GM18511 (cell line): ENCODE measurements around the gene TMEM50A.
"Not testable (repeated sequence)": the region's sequence is repeated elsewhere in the genome, so short reads cannot be mapped to it uniquely, and the experiment has no call there.

ENCODE experiments used
- ATAC-seq: cut with Tn5 transposase; IDR thresholded peaks from one replicate; pipeline ENCODE4 v1.9.1; 2021; ENCODE audit warnings: mild to moderate bottlenecking, moderate library complexity; ENCODE audit not compliant: unreplicated experiment

Gene TMEM50A

DNA sequence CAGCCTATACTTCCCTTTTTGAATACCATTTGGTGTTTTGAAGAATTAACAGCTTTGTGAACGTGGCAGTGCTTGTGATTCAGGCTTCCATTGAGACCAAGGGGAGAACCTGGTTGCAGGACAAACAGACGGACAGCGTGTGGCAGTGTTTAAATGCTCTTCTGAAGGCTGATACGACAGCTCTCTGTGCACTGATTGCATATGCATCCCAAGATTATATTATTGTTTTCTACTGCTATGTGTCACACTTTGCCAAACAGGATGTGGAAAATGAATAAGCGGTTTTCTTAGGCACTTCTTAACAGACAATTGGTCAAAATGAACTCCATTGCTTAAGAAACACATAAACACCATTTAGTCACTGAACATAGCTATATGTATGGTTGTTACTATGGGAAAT lies 8.2 kb upstream of the TMEM50A start:
- not testable (repeated sequence) for ATAC-seq

DNA sequence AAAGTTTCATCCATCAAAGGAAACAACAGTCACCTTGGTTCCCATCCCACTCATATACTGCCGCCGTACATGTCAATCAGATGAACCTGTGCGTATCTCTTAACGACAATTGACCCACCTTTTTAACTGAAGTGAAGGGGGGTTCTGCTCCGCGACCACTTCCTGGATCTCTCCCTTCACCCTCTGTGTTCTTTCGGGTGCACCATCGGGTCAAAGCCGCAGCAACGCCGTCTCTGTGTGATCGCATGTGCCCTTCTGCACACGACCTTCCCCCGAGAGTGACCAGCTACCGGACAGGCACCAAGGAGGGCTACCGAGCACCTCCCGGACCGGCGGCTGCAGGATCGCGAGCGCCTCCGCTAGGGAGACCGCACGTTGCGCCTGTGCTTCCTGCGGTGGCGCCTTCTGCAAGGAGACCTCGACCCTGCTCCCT lies 1.2 kb upstream of the TMEM50A start:
- ATAC-seq: not testable (repeated sequence)

DNA sequence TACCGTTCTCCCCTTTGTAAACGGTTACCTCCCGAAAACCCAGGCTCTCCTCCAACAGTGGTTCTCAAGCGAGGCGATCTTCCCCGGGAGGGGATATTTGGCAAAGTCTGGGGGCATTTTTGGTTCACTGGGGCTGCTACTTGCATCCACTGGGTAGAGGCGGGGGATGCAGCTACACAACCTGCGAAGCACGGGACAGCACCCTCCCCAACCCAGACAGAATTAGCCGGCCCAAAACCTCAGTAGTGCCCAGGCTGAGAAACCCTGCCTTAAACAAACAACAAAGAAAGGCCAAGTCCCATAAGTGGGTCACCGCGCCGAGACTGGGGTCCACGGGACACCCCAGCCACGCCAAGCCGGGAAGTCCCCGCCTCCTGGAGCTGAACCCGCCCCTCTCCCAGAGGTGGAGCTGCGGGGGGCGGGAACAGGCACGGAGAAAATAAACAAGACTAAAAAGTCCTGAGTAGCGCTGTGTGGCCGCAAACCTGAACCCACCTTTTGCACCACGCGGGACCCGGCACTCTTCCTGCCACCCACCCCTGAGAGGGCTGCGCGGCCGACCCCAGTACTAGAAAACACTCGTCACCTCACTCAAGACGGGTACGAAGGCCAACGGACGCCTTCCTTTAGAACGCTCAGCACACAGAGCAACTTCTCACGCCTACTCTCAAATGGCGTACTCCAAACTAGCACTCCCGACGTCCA lies 499 bp upstream of the TMEM50A start:
- ATAC-seq: peak; percentile 38

DNA sequence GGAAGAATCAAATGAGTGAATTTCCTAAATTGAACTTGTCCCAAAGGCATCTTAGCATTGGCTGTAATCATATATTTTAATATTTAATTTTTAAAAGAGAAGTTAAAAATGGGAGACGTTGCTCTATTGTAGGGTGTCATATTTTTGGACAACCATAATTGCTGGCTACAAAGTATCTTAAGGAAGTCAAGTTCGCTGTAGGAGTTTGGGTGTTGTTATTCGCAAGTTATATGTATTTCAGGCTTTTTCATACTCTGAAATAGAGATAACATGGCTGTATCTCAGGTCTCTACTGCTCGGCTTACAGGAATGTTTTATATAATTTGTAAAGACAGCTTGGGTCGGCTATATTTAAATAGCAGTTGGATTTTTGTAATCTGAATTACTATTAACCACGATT lies 852 bp downstream of the TMEM50A start:
- ATAC-seq: no peak

DNA sequence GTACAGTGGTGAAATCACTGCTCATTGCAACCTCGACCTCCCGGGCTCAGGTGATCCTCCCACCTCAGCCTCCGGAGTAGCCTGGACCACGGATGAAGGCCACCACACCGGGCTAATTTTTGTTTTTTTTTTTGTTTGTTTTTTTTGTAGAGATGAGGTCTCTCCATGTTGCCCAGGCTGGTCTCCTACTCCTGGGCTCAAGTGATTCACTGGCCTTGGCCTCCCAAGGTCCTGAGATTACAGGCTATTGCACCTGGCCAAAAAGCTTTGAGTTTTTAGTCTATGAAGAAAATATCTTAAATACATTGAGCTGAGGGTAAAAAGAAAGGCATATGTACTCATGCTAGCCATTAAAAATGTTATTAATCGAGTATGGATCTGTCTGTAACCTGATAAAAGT lies 3.6 kb downstream of the TMEM50A start:
- ATAC-seq: no peak

DNA sequence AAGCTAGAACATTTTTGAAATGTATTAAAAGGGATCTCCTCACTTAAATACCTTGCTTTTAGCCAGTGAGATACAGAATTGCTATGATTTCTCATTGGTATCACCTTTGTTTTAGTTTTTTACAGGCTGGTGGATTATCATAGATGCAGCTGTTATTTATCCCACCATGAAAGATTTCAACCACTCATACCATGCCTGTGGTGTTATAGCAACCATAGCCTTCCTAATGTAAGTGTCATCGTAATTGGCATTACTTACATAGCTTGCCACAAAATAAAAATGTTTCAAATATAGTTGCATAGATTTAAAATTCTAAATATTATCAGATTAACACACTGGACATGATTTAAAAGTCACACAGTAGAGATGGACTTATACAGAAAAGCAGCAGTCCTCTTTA lies 4.7 kb downstream of the TMEM50A start:
- ATAC-seq: no peak

DNA sequence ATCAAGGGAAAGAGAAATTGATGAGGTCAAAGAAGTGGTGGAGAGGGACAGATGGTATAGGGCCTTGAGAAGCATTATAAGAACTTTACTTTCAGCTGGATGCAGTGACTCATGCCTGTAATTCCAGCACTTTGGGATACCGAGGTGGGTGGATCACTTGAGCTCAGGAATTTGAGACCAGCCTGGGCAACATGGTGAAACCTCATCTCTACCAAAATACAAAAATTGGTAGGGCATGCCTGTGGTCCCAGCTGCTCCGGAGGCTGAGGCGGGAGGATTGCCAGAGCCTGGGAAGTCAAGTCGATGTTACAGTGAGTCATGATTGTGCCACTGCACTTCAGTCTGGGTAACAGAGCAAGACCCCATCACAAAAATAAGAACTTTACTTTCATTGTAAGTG lies 5.7 kb downstream of the TMEM50A start:
- ATAC-seq: no peak

DNA sequence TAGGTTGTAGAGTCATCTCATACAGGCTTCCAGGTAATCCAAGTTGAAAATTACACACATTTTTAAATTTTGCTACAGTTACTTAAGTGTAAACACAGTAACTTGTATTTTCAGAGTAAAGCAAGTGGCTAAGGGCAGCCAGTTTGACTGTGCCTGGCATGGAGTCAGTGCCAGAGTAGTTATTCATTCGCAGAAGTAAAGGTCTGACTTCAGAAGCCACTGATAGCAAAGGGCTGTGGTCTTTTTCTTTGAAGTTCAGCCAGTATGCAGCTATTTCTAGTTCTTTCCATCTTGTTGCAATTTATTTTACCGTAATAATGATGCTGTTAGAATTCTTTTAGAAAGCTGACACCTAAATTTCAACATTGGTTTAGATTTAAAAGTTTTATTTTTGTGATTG lies 9.4 kb downstream of the TMEM50A start:
- ATAC-seq: no peak

DNA sequence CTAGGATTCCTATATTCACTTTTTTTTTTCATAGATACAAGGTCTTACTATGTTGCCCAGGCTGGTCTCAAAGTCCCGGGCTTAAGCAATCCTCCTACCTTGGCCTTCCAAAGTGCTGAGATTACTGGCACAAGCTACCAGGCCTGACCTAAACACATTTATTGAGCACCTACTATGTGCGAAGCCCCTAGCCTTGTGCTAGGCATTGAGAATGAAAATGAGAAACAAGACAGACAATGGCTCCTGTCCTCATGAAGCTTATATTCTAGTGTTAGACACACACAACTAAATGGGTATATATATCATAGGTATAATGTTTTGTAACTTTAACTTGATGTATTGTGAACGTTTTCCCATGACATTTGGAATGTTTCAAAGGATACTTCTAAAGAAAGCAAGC lies 11.5 kb downstream of the TMEM50A start:
- ATAC-seq: no peak

DNA sequence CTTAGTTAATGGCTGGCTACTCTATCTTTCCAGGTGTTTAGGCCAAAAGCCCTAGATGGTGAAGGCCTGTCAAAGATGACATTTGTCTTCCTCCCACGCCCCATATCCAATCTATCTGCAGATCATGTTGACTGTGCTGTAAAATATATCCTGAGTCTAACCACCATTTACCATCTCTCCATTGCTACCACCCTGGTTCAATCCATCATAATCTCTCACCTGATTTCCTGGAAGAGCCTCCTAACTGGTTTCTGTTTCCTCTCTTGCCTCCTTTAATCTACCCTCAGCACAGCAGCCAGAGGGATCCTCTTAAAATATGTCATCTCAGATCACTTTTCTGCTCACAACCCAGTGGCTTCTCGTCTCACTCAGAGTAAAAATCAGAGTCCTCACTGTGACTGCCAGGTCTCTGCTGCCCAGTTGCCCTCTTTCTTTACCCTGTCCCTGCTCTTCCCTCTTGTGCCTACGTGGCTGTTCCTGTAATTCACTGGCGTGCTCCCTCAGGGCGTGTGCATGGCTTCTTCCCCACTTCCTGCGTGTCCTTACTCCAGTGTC lies 17.8 kb downstream of the TMEM50A start:
- no peak for ATAC-seq

DNA sequence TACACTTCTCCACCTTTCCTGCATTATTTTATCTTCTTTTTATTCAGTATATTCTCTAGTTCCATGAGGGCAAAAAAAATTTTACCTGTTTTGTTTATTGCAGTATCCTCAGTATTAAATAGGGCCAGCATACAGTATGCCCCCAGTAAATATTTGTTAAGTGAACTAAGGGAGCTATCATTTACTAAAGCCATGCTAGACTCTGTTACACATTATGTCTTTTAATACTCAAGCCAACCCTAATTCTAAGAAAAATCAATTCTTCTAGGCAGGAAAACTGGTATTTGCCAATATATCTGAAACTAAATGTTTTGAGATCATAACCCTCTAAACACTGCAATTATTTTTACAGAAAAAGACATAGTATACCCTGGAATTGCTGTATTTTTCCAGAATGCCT lies 18.3 kb downstream of the TMEM50A start:
- no peak for ATAC-seq

DNA sequence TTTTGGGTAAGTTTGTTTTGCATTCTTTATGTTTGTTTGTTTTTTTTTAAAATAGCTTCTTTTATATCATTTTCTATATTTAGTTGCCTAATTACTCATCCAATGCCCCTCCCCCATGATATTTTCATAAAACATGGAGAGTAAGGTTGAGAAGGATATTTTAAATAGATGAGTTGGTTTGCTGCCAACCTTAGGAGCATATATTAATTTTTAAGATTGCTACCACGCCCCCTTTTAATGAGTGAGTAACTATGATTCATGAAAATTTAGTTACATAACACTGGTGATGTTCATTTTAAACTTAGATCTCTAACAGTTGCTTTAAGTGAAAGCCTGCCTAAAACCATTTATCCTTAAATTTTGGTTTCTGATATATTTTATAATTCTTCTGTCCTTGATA lies 18.7 kb downstream of the TMEM50A start:
- ATAC-seq: no peak

DNA sequence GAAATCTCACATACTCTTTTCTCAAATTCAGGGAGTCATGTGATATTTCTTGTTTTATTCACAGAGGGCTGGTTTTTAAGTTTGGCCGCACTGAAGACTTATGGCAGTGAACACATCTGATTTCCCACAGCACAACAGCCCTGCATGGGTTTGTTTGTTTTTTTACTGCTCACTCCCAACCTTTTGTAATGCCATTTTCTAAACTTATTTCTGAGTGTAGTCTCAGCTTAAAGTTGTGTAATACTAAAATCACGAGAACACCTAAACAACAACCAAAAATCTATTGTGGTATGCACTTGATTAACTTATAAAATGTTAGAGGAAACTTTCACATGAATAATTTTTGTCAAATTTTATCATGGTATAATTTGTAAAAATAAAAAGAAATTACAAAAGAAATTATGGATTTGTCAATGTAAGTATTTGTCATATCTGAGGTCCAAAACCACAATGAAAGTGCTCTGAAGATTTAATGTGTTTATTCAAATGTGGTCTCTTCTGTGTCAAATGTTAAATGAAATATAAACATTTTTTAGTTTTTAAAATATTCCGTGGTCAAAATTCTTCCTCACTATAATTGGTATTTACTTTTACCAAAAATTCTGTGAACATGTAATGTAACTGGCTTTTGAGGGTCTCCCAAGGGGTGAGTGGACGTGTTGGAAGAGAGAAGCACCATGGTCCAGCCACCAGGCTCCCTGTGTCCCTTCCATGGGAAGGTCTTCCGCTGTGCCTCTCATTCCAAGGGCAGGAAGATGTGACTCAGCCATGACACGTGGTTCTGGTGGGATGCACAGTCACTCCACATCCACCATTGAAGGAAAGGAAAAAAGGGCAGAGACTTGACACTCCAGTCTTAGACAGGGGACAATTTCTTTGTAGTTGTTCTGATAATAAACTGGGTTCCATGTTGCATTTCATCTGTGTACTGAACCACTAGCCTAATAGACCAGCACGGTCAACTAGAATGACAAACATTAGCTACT lies 22.8 kb downstream of the TMEM50A start:
- no peak for ATAC-seq

DNA sequence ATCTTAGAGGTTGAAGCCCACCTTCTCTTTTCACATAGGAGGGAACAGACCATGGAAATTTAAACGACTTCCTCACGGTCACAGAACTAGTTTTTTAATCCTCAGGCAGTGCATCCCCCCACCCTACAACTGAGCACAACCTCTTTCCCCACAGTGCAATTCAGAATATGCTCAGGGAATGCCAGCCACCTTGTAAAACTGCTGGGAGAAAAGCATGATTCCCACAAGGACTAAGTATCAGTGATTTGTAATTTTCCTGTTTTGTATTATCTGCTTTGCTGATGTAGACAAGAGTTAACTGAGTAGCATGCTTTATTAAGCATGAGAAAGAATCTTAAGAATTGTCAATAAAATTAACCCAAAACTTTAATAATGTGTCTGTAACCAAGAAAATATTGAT lies 23.8 kb downstream of the TMEM50A start:
- no peak for ATAC-seq

DNA sequence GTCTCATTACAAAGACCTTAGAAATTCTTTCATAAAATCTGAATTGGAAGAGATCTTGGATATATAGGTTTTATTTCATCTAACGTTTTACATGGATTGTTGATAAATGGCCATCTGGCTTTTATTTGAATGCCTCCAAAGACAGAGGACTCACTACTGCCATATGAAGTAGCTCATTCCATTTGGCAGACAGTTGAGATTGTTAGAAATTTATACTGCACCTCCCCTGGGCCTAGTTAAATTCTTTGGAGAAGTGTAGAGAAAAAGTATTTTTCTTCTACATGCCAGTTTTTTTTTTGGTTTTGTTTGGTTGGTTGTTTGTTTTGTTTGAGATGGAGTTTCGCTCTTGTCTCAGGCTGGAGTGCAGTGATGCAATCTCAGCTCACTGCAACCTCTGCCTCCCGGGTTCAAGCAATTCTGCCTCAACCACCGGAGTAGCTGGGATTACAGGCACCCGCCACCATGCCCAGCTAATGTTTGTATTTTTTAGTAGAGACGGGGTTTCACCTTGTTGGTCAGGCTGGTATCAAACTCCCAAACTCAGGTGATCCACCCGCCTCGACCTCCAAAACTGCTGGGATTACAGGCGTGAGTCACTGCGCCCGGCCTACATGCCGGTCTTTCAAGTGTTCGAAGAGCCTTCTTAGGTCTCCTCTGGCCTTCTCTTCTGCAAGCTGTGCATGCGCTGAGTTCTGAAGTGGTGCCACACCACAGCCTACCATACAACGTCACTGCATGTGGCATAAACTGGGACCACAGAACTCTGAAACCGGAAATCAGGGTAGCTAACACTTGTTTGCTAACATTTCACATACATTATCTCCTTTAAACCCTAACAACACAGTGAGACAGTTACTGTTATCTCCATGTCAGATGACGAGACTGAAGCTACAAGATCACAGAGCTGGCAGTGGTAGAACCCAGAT lies 24.8 kb downstream of the TMEM50A start:
- ATAC-seq: not testable (repeated sequence)

DNA sequence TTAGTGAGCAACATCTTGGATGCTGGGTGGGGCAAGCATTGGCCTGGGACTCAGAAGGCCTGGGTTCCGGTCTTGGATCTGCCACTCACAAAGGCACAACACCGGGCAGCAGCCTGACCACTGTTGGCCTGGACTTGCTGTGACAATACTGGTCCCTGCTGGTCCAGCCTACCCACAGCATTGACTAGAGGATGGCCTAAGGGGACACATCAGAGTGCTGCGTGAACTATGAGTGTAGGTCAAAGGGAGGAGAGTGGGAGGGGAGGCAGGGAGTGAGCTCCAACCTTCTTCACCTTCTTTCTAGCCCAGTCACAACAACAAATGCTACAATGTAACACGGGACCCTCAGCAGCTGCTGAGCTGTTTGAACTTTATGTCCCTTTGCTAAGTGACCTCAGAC lies 31.1 kb downstream of the TMEM50A start:
- no peak for ATAC-seq

DNA sequence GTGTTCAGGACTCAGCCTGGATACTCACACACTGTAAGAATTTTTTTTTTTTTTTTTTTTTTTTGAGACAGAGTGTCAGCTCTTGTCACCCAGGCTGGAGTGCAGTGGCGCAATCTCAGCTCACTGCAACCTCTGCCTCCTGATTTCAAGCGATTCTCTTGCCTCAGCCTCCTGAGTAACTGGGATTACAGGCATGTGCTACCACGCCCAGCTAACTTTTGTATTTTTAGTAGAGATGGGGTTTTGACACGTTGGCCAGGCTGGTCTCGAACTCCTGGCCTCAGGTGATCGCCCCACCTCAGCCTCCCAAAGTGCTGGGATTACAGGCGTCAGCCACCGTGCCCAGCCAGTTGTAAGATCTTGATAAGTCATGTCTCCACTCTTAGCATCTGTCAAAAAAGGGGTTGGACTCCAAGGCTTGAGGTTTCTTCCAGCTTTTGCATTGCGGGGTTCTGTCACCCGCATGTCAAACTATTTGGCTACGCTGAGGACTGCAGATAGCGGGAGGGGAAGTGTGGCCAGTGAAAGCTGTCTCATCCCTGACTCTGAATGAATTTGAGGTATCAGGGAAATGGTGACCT lies 31.6 kb downstream of the TMEM50A start:
- ATAC-seq: not testable (repeated sequence)

DNA sequence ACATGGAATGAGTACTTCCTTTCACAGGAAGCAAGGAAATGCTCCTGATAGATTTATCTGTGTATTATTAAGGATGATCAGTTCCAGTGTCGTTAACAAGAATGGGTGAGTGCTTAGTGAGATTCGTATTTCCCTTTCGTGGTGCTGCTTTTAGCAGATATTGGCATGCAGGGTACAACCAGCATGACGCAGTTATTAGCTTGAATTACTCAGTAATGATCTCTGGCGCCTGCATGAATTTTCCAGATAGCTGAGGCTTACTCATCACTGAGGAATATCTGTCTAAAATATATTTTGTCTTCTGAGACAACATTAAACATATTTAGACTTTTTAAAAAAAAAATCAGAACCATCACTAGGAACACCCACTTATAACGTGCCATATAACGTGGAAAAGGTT lies 33.6 kb downstream of the TMEM50A start:
- ATAC-seq: not testable (repeated sequence)

DNA sequence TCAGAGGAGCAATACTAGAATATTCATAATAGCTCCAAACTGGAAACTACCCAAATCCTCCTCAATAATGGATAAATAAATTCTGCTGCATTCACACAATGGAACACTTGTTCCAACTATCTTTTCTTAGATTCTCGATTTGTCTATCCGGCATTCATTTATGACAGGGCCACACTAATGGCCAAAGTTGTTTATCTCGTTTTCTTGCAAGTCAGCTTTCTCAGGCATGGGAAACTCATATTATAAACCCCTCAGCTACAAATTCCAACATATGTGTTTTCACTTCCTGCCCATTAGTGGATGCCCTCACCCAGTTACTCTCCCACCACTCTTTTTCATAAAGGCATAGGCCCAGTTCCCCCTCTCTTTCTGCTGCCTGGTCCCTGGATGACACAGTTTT lies 40.2 kb downstream of the TMEM50A start:
- not testable (repeated sequence) for ATAC-seq

DNA sequence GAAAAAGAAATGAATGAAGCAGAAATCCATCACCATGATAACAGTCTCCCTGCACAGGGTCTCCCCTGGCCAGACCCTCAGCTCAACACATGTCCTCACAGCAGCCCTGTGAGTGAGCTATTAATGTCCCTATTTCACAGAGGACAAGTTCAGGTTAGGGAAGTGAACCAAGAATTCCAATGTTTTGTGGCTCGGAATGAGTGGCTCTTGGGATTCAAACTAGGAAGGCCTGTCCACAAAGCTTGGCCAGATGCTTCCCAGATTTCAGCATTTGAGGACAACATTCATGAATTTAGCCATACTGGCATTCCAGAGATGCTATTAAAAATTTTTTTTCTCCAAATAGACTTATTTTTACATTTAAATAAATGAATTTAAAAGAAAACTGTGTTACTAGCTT lies 44.4 kb downstream of the TMEM50A start:
- not testable (repeated sequence) for ATAC-seq
